ENCODE measurements around the gene CD22.
"Not testable (repeated sequence)": the region's sequence is repeated elsewhere in the genome, so short reads cannot be mapped to it uniquely, and the experiment has no call there.

CD22 gene

GRCh38 chr19:35359395-35359794 is 30.4 kb downstream of the CD22 start:
- DNase-seq (ENCODE audit: low read depth), result not testable (repeated sequence)

- not testable (repeated sequence) for DNase-seq (ENCODE audit: low read depth)
These were observed 31.1 kb downstream of the CD22 start for GRCh38 chr19:35360081-35360480.

GRCh38 chr19:35360880-35361420 is 32.0 kb downstream of the CD22 start:
- no peak for DNase-seq (ENCODE audit: low read depth)

- DNase-seq (ENCODE audit: low read depth), result no peak
These were observed 33.4 kb downstream of the CD22 start for GRCh38 chr19:35362261-35363000.

- DNase-seq (ENCODE audit: low read depth), result no peak
These were observed 34.1 kb downstream of the CD22 start for GRCh38 chr19:35363001-35363590.

GRCh38 chr19:35363711-35364425 is 34.9 kb downstream of the CD22 start:
- DNase-seq (ENCODE audit: low read depth), result no peak

GRCh38 chr19:35365303-35365702 is 36.3 kb downstream of the CD22 start:
- DNase-seq (ENCODE audit: low read depth), result no peak

GRCh38 chr19:35368378-35368777 is 39.4 kb downstream of the CD22 start:
- DNase-seq (ENCODE audit: low read depth), result no peak

- DNase-seq (ENCODE audit: low read depth), result no peak
These were observed 40.5 kb downstream of the CD22 start for GRCh38 chr19:35369522-35369921.

- no peak for DNase-seq (ENCODE audit: low read depth)
These were observed 41.7 kb downstream of the CD22 start, which contains the start of gene GPR42 for GRCh38 chr19:35370722-35371121. Gene GPR42 (plus strand): TSS chr19:35371068. CDS start chr19:35371360, 292 bp downstream.

GRCh38 chr19:35373492-35373891 is 44.5 kb downstream of the CD22 start:
- DNase-seq (ENCODE audit: low read depth), result no peak

- not testable (repeated sequence) for DNase-seq (ENCODE audit: low read depth)
These were observed 45.0 kb downstream of the CD22 start for GRCh38 chr19:35374031-35374430.

- DNase-seq (ENCODE audit: low read depth), result no peak
These were observed 46.7 kb downstream of the CD22 start for GRCh38 chr19:35375505-35376307.

- DNase-seq (ENCODE audit: low read depth), result no peak
These were observed 48.7 kb downstream of the CD22 start for GRCh38 chr19:35377656-35378055.

GRCh38 chr19:35378356-35378755 is 49.4 kb downstream of the CD22 start:
- no peak for DNase-seq (ENCODE audit: low read depth)

- DNase-seq (ENCODE audit: low read depth), result not testable (repeated sequence)
These were observed 50.6 kb downstream of the CD22 start for GRCh38 chr19:35379545-35379944.

- DNase-seq (ENCODE audit: low read depth), result no peak
These were observed 51.0 kb downstream of the CD22 start for GRCh38 chr19:35379992-35380391.

GRCh38 chr19:35380450-35381124 is 51.6 kb downstream of the CD22 start:
- DNase-seq (ENCODE audit: low read depth), result no peak

- DNase-seq (ENCODE audit: low read depth), result no peak
These were observed 52.3 kb downstream of the CD22 start for GRCh38 chr19:35381318-35381717.

GRCh38 chr19:35381926-35382325 is 52.9 kb downstream of the CD22 start:
- no peak for DNase-seq (ENCODE audit: low read depth)

GRCh38 chr19:35383536-35383935 is 54.5 kb downstream of the CD22 start:
- no peak for DNase-seq (ENCODE audit: low read depth)
